Loucy (cell line): ENCODE measurements around the gene C16orf90.

Experiments used
- EZH2phosphoT487 ChIP-seq: fragments of 200-600 bp; IDR thresholded peaks from 2 replicates; pipeline ENCODE4 v1.6.1; 2018; ENCODE audit warnings: antibody characterized with exemption, mild to moderate bottlenecking, moderate library complexity, borderline replicate concordance
- TF ChIP-seq, protein P1 (sequence below): fragments of 200-600 bp; sonication (generic); conservative IDR thresholded peaks from 2 replicates; pipeline ENCODE4 v1.5.1; 2014; ENCODE audit warnings: mild to moderate bottlenecking, antibody characterized with exemption, low read length

DNA sequence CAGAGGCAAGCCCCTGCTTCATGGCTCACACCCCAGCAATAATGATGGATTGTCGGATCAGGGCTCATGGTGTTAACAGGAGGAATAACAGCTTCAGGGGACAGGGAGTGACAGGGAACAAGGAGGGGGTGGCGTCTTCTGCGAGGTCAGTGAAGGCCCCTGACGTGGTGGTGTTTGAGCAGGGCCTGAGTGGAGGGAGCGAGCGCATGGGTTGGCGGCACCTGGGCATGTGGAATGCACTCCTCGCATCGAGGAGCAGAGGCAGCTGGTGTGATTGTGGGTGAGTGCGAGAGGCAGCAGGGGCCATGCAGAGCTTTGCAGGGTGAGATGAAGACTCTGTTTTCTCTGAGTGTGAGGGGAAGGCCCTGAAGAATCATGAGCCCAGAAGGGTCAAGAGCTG, 38.8 kb upstream of the C16orf90 start:
- TF ChIP-seq, protein P1, sequence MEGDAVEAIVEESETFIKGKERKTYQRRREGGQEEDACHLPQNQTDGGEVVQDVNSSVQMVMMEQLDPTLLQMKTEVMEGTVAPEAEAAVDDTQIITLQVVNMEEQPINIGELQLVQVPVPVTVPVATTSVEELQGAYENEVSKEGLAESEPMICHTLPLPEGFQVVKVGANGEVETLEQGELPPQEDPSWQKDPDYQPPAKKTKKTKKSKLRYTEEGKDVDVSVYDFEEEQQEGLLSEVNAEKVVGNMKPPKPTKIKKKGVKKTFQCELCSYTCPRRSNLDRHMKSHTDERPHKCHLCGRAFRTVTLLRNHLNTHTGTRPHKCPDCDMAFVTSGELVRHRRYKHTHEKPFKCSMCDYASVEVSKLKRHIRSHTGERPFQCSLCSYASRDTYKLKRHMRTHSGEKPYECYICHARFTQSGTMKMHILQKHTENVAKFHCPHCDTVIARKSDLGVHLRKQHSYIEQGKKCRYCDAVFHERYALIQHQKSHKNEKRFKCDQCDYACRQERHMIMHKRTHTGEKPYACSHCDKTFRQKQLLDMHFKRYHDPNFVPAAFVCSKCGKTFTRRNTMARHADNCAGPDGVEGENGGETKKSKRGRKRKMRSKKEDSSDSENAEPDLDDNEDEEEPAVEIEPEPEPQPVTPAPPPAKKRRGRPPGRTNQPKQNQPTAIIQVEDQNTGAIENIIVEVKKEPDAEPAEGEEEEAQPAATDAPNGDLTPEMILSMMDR: no peak
- no peak for TF ChIP-seq EZH2phosphoT487
